Measurements from ENCODE around the gene SYT1.

- no peak for TF ChIP-seq EZH2 (IDR thresholded peaks at IDR 0.05)
- no peak for TF ChIP-seq CTCF (IDR thresholded peaks at IDR 0.05 in 2 of 3, conservative IDR thresholded peaks at IDR 0.05 in 1 of 3; ENCODE audit: borderline replicate concordance in 1 of 3, insufficient read depth in 1 of 3, low read depth in 2 of 3, low read length in 2 of 3)
- TF ChIP-seq ATF3 (IDR thresholded peaks at IDR 0.05), result no peak
- TF ChIP-seq POLR2A (IDR thresholded peaks at IDR 0.05; ENCODE audit: borderline replicate concordance, extremely low read depth, insufficient read depth, insufficient read length), result no peak
- no peak for TF ChIP-seq RAD21 (IDR thresholded peaks at IDR 0.05; ENCODE audit: low read depth)
- no peak for TF ChIP-seq REST (IDR thresholded peaks at IDR 0.05; ENCODE audit: low read depth)
- TF ChIP-seq EZH2phosphoT487 (IDR thresholded peaks at IDR 0.05; ENCODE audit: borderline replicate concordance), result no peak
- no peak for TF ChIP-seq CBX3 (IDR thresholded peaks at IDR 0.05; ENCODE audit: low read depth)
- TF ChIP-seq YY1 (IDR thresholded peaks at IDR 0.05; ENCODE audit: extremely low read depth, insufficient replicate concordance, low read depth, low read length), result no peak
Observed at GRCh38 chr12:79439175-79439825, 574.7 kb downstream of the SYT1 start.

Data from HCT116 (cell line).